HEK293T (cell line): Measurements from ENCODE around the gene CNBP.
"Not testable (repeated sequence)": the region's sequence is repeated elsewhere in the genome, so short reads cannot be mapped to it uniquely, and the experiment has no call there.

Experiments used
- CTCF ChIA-PET: fragments of 350-600 bp; formaldehyde crosslinking; extraction: SDS; loops from one replicate; lab custom pipeline; 2021; ENCODE audit warnings: antibody characterized with exemption, inconsistent platforms; lab: Yijun Ruan, JAX
- POLR2A ChIA-PET: fragments of 350-600 bp; formaldehyde crosslinking; extraction: SDS; loops from one replicate; lab custom pipeline; 2020; ENCODE audit warnings: antibody characterized with exemption, inconsistent platforms; lab: Yijun Ruan, JAX
- DNase-seq: peaks from one replicate; pipeline ENCODE4 v3.0.0; 2012; ENCODE audit warnings: mixed read lengths; ENCODE audit errors: extremely low spot score
- ARNT ChIP-seq: fragments of 450-650 bp; IDR thresholded peaks from 2 replicates; pipeline ENCODE4 v1.6.1; 2017; ENCODE audit warnings: mild to moderate bottlenecking
- BHLHE40 ChIP-seq: fragments of 450-650 bp; IDR thresholded peaks from 2 replicates; pipeline ENCODE4 v1.6.1; 2016; ENCODE audit warnings: mild to moderate bottlenecking, moderate library complexity, borderline replicate concordance
- CTBP1 ChIP-seq: fragments of 450-650 bp; IDR thresholded peaks from 2 replicates; pipeline ENCODE4 v1.6.1; 2016; ENCODE audit warnings: borderline replicate concordance
- ELF4 ChIP-seq: fragments of 450-650 bp; IDR thresholded peaks from 2 replicates; pipeline ENCODE4 v1.6.1; 2017; ENCODE audit warnings: antibody characterized with exemption
- FOXA1 ChIP-seq: fragments of 450-650 bp; IDR thresholded peaks from 2 replicates; pipeline ENCODE4 v1.6.1; 2016; ENCODE audit warnings: mild to moderate bottlenecking
- FOXK2 ChIP-seq: fragments of 450-650 bp; IDR thresholded peaks from 2 replicates; pipeline ENCODE4 v1.6.1; 2016; ENCODE audit warnings: mild to moderate bottlenecking
- FOXM1 ChIP-seq: fragments of 450-650 bp; IDR thresholded peaks from 2 replicates; pipeline ENCODE4 v1.6.1; 2017; ENCODE audit warnings: mild to moderate bottlenecking, borderline replicate concordance
- HDGF ChIP-seq: fragments of 450-650 bp; IDR thresholded peaks from 2 replicates; pipeline ENCODE4 v1.6.1; 2017; ENCODE audit warnings: antibody characterized with exemption, borderline replicate concordance
- L3MBTL2 ChIP-seq: fragments of 450-650 bp; conservative IDR thresholded peaks from 2 replicates; pipeline ENCODE4 v1.6.1; 2016; ENCODE audit warnings: mild to moderate bottlenecking
- LEF1 ChIP-seq: fragments of 450-650 bp; IDR thresholded peaks from 2 replicates; pipeline ENCODE4 v1.6.1; 2017; ENCODE audit warnings: mild to moderate bottlenecking, borderline replicate concordance
- NFRKB ChIP-seq: fragments of 450-650 bp; IDR thresholded peaks from 2 replicates; pipeline ENCODE4 v1.6.1; 2016; ENCODE audit warnings: mild to moderate bottlenecking, moderate library complexity
- PKNOX1 ChIP-seq: fragments of 450-650 bp; IDR thresholded peaks from 2 replicates; pipeline ENCODE4 v1.6.1; 2016
- SP1 ChIP-seq: fragments of 450-650 bp; IDR thresholded peaks from 2 replicates; pipeline ENCODE4 v1.6.1; 2017
- SUZ12 ChIP-seq: fragments of 450-650 bp; IDR thresholded peaks from 2 replicates; pipeline ENCODE4 v1.6.1; 2016; ENCODE audit warnings: mild to moderate bottlenecking
- TARDBP ChIP-seq: fragments of 450-650 bp; IDR thresholded peaks from 2 replicates; pipeline ENCODE4 v1.6.1; 2016
- ZNF384 ChIP-seq: fragments of 450-650 bp; IDR thresholded peaks from 2 replicates; pipeline ENCODE4 v1.6.1; 2016

CNBP gene

GRCh38 chr3:129195731-129196256, 12.1 kb upstream of the CNBP start:
- CTCF ChIA-PET, result no interaction called here
- DNase-seq, result no peak
- POLR2A ChIA-PET, result interaction anchor here (1.4 to 2.3 kb wide), 2 partner anchors 9 to 13 kb away, joined by 6 to 13 read pairs; partner anchors contain the start of gene CNBP

DNA sequence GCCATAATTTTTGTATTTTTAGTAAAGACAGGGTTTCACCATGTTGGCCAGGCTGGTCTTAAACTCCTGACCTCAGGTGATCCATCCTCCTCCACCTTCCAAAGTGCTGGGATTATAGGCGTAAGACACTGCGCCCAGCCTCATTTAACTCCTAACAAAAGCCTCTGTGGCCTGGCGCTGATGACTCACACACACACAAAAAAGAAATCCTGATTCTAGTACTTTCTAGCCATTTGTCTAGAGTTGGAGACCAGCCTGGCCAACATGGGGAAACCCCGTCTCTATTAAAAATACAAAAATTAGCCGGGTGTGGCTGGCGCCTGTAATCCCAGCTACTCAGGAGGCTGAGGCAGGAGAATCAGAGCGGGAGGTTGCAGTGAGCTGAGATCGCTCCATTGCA, 6.1 kb upstream of the CNBP start:
- POLR2A ChIA-PET, DNase-seq, CTCF ChIA-PET: not testable (repeated sequence)

More at GRCh38 chr3:129195731-129196256, 12.1 kb upstream of the CNBP start:
- no peak for TF ChIP-seq BHLHE40
- TF ChIP-seq CTBP1, result no peak
- no peak for TF ChIP-seq HDGF
- TF ChIP-seq FOXK2, result no peak
- no peak for TF ChIP-seq ELF4
- no peak for TF ChIP-seq PKNOX1
- TF ChIP-seq SUZ12, result no peak
- TF ChIP-seq ZNF384, result no peak
- no peak for TF ChIP-seq ARNT
- TF ChIP-seq TARDBP, result no peak
- TF ChIP-seq FOXM1, result no peak

DNA sequence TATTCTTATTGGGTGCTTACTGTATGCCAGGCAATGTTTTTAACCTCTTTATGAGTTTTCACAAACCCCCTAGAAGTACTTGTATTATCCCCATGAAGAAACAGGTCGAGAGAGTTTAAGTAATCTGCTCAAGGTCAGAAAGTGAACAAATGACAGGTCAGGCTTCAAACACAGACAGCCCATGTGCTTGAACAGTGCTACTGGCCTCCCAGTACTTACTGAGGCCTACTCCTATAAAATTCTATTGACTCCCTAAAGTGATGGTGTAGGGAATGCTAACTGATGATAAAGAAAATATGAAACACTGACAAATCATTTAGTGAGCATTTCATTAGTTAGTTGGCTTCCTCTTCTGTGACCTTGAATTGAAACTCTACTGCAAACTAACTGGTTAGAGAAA, 4.2 kb upstream of the CNBP start:
- ChIA-PET CTCF (no interaction called here), POLR2A (interaction anchor here (3.1 kb wide), 1 partner anchor 8 kb away, joined by 13 read pairs; no protein-coding TSS in a partner anchor)
- TF ChIP-seq TARDBP, result no peak
- TF ChIP-seq BHLHE40, result no peak
- TF ChIP-seq FOXM1, result no peak
- no peak for TF ChIP-seq LEF1
- no peak for DNase-seq

DNA sequence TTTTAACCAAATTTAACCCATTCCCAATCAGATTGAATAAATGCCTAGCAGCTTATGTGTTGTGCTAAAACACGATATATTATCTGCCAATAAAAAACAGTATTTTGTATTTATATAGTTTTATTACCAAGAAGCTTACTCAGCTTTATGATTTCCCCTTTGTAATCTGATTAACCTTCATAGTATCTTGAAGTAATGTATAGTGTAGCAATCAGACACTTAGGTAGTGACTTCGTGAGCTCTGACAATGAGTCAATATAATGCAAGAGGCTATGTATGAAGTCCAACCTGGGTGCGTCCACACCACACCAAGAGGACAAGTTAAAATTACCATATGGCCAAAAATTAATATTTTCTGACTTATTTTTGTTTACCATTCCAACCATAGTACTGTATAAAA, 2.1 kb upstream of the CNBP start:
- TF ChIP-seq PKNOX1 (no peak), ARNT (no peak), FOXA1 (no peak), FOXK2 (no peak), L3MBTL2 (no peak), ELF4 (no peak), NFRKB (no peak), FOXM1 (no peak), SP1 (no peak), ZNF384 (no peak), LEF1 (no peak), TARDBP (no peak), SUZ12 (no peak), BHLHE40 (no peak), HDGF (no peak), CTBP1 (no peak)
- ChIA-PET CTCF (interaction anchor here (1.7 kb wide), 1 partner anchor 60 kb away, joined by 6 read pairs; no protein-coding TSS in a partner anchor), POLR2A (interaction anchor here (1.1 to 3.1 kb wide), 5 partner anchors 10 to 159 kb away, joined by 3 to 13 read pairs (median 4); no protein-coding TSS in a partner anchor)
- DNase-seq, result no peak

GRCh38 chr3:129184784-129185542, 1.3 kb upstream of the CNBP start:
- ChIA-PET POLR2A (interaction anchor here (2.0 to 3.1 kb wide), 2 partner anchors 11 to 16 kb away, joined by 4 to 13 read pairs; no protein-coding TSS in a partner anchor), CTCF (interaction anchor here (1.7 kb wide), 1 partner anchor 61 kb away, joined by 6 read pairs; no protein-coding TSS in a partner anchor)
- not testable (repeated sequence) for DNase-seq

DNA sequence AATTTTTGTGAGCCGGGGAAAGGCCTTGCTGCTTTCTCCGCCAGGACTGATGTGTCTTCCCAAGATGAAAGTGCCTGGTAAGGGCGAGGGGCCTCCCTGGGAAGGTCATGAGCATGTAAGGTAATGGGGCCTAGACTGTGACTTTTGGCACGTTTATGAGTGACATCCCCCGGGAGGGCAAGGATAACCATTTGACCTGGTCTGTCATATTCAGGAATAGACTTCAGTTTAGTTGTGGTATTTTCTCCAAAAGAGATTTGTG, 631 bp upstream of the CNBP start:
- POLR2A ChIA-PET, result interaction anchor here (1.0 to 3.6 kb wide), 5 partner anchors 13 to 34 kb away, joined by 3 to 15 read pairs (median 4); no protein-coding TSS in a partner anchor
- no peak for TF ChIP-seq ARNT
- no peak for TF ChIP-seq CTBP1
- peak; percentile 48 for TF ChIP-seq PKNOX1
- peak; percentile 47 for DNase-seq

More for the DNA sequence above, 631 bp upstream of the CNBP start:
- CTCF ChIA-PET, result no interaction called here
